Stimulated activated memory B cell treated with anti-CD40 and anti-IgM and Interleukin-4, amounts not matched to agents 10 μg/mL and 1 μg/mL and 100 μg/mL, for 72 hours (primary cell): Measurements from ENCODE around the gene ANKRD39.
A peak's percentile ranks its signal among the peaks of the same experiment; 100 is the strongest.

Experiments
- ATAC-seq: fragments of 150-1000 bp; cut with Tn5 transposase; 2 replicates; pipeline ENCODE4 v1.10.0; 2021
- H3K27ac Mint-ChIP-seq: one replicate; pipeline ENCODE4 v1.8.0; 2022; ENCODE audit warnings: mild to moderate bottlenecking, mixed read lengths
- H3K27me3 Mint-ChIP-seq: one replicate; pipeline ENCODE4 v1.8.0; 2022; ENCODE audit warnings: mixed read lengths
- H3K36me3 Mint-ChIP-seq: one replicate; pipeline ENCODE4 v1.8.0; 2022; ENCODE audit warnings: mixed read lengths
- H3K4me1 Mint-ChIP-seq: one replicate; pipeline ENCODE4 v1.8.0; 2022; ENCODE audit warnings: mixed read lengths
- H3K4me3 Mint-ChIP-seq: one replicate; pipeline ENCODE4 v1.8.0; 2022; ENCODE audit warnings: mild to moderate bottlenecking, moderate library complexity, mixed read lengths
- H3K9me3 Mint-ChIP-seq: one replicate; pipeline ENCODE4 v1.8.0; 2022; ENCODE audit warnings: mixed read lengths

Gene ANKRD39

DNA sequence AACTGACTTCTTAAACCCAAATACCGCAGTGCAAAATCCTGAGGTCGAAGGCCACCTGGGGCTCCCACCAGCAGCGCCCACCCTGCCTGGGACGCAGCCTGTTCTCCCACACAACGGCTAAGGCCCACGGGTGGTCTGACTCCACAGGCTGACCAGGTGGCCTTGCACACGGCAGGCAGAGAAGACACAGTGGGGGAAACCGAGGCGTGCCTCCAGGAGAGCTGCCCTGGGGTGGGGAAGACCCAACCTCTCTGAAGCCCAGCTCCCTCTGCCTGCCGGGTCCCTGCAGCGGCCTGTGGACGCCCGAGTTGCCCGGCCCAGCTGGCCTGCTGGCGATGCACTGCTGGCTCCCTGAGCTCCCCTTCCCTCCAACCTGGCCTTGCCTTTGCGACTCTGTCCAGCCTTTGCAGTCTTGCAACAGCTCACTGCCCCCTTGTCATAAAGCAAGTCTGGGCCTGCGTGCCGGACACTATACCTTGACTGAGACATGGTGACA, 21.8 kb upstream of the ANKRD39 start:
- H3K36me3 Mint-ChIP-seq, result no peaks in the 10 kb centered on the region
- no peaks in the 10 kb centered on the region for H3K9me3 Mint-ChIP-seq
- peaks cover 40% of the 10 kb centered on the region for H3K4me1 Mint-ChIP-seq
- no peak for ATAC-seq
- no peak overlapping the region for H3K4me3 Mint-ChIP-seq
- peaks cover 8% of the 10 kb centered on the region for H3K27me3 Mint-ChIP-seq
- no peak overlapping the region for H3K27ac Mint-ChIP-seq

GRCh38 chr2:96878796-96879544, 21.2 kb upstream of the ANKRD39 start:
- no peak for ATAC-seq
- H3K36me3 Mint-ChIP-seq, result no peaks in the 10 kb centered on the region

GRCh38 chr2:96878171-96878570, 20.4 kb upstream of the ANKRD39 start:
- Mint-ChIP-seq H3K27ac (peak overlapping the region; percentile 31), H3K36me3 (no peaks in the 10 kb centered on the region), H3K4me1 (peaks cover 54% of the 10 kb centered on the region), H3K27me3 (peaks cover 8% of the 10 kb centered on the region), H3K9me3 (no peaks in the 10 kb centered on the region), H3K4me3 (no peak overlapping the region)
- ATAC-seq, result no peak

More at GRCh38 chr2:96878796-96879544, 21.2 kb upstream of the ANKRD39 start:
- no peak overlapping the region for H3K27ac Mint-ChIP-seq
- no peak overlapping the region for H3K4me3 Mint-ChIP-seq
- H3K4me1 Mint-ChIP-seq, result peaks cover 46% of the 10 kb centered on the region
- H3K27me3 Mint-ChIP-seq, result peaks cover 8% of the 10 kb centered on the region
- H3K9me3 Mint-ChIP-seq, result no peaks in the 10 kb centered on the region

DNA sequence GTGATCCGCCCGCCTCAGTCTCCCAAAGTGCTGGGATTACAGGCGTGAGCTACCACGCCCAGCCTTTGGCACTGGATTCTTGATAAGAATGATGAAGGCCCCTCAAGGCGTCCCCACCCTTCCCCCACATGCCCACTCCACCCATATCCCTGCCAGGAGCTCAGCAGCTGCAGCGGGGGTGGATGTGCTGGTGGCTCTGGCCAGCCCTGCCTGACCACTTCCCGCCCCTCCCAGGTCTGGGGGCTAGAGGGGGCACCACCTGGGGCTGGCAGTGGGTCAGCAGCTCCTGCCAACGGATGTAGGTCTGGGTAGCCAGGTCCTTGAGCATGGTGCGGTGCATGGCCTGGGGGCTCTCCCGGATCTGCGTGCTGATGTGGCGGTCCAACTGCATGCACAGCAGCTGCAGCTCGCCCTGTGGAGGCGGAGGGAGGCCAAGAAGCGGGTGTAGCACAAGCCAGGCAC, 19.8 kb upstream of the ANKRD39 start:
- no peaks in the 10 kb centered on the region for H3K9me3 Mint-ChIP-seq
- H3K4me1 Mint-ChIP-seq, result peaks cover 59% of the 10 kb centered on the region
- no peak overlapping the region for H3K4me3 Mint-ChIP-seq
- H3K27ac Mint-ChIP-seq, result peak overlapping the region; percentile 31
- no peaks in the 10 kb centered on the region for H3K36me3 Mint-ChIP-seq
- ATAC-seq, result no peak
- H3K27me3 Mint-ChIP-seq, result peaks cover 8% of the 10 kb centered on the region

DNA sequence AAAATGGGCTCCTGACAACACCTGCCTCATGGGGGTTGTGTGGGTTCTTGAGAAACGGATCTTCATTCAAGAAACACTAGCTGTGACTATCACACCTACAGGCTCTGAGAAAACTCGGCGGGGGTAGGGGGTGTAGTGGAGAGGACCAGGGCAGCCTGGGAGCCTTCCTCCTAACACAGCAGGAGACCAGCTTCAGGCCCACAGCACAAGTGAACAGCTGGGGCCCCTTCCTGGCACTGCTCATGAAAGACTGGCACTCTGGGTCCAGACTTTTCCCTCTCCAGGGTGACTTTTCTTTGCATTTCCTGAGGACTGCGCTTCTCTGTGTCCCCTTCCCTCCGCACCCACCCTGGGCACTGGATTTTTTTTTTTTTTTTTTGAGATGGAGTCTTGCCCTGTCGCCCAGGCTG, 19.2 kb upstream of the ANKRD39 start:
- Mint-ChIP-seq H3K9me3 (no peaks in the 10 kb centered on the region), H3K27me3 (peaks cover 8% of the 10 kb centered on the region), H3K4me1 (peaks cover 59% of the 10 kb centered on the region), H3K4me3 (no peak overlapping the region), H3K27ac (peak overlapping the region; percentile 90), H3K36me3 (no peaks in the 10 kb centered on the region)
- no peak for ATAC-seq

DNA sequence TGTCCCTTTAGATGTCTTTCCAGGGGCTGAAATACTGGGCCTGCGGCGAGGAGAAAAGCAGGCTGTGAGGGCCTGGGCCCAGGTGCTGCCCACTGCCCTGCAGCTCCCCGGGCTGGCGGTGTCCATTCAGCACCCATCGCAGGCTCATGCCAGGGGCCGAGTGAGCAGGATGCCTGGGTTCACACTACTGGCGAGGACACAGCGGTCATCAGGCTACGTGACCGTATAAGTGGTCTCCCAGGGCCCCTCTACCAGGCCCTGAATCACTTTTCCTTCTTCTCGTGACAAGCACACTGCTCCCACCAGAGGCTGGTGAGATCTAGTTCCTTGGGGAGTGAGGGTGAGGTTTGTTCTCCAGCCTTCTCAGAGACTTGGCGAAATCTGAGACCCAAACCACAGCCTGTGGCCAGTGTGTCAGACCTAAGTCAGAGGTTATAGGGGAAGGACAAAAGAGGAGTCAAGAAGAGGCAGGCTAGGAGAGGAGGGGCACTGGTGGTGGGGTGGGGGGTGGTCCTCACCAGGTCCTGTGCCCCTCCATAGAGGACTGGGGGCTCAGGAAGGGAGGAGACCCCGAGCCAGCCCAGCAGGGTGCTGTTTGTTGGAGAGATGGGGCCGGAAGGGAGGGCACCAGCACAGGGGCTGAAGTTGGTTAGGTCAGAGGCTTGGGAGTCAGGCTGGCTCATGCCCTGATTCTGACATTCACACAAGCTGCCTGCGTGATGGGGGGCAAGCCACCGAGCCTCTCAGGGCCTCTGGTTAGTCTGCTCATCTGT, 18.6 kb upstream of the ANKRD39 start:
- no peak for ATAC-seq
- H3K9me3 Mint-ChIP-seq, result no peaks in the 10 kb centered on the region
- no peaks in the 10 kb centered on the region for H3K36me3 Mint-ChIP-seq
- H3K4me3 Mint-ChIP-seq, result no peak overlapping the region
- H3K4me1 Mint-ChIP-seq, result peaks cover 57% of the 10 kb centered on the region
- H3K27me3 Mint-ChIP-seq, result peaks cover 8% of the 10 kb centered on the region
- peak overlapping the region; percentile 90 for H3K27ac Mint-ChIP-seq

DNA sequence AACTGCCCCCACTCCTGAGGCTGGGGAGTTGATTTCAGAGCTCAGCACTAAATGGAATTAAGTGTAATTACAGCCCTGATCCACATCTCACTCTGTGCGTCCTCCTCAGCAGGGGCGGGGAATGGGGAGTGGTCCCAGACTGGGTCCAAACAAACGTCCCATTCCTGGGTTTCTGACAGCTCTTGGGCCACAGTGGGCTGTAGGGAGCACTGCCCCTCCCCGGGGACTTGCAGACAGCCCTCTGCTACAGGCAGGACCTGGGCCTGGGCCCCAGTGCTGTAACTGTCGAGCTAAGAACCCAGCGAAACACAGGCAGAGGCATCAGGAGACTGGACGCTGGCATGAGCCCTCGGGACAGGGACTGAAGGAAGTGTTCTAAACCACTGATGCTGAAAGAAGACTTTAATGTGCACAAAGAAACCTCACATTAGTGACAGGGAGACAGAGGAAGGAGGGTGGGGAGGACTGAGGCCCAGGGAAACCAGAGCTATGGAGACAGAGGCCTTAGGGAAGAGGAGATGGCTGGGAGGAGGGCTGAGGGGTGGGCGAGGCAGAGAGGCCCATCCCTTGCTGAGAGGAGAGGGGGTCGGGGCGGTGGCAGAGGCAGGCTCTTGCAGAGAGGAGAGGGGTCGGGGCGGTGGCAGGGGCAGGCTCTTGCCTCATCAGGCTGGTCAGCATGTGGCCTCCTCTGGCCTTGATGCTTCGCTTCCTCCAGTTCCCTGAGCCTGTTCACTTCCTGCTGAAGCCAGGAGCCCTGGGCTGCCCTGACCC, 17.9 kb upstream of the ANKRD39 start:
- H3K9me3 Mint-ChIP-seq, result no peaks in the 10 kb centered on the region
- H3K4me1 Mint-ChIP-seq, result peaks cover 58% of the 10 kb centered on the region
- H3K27ac Mint-ChIP-seq, result peak overlapping the region; percentile 90
- no peaks in the 10 kb centered on the region for H3K36me3 Mint-ChIP-seq
- ATAC-seq, result no peak
- H3K27me3 Mint-ChIP-seq, result peaks cover 13% of the 10 kb centered on the region
- no peak overlapping the region for H3K4me3 Mint-ChIP-seq

DNA sequence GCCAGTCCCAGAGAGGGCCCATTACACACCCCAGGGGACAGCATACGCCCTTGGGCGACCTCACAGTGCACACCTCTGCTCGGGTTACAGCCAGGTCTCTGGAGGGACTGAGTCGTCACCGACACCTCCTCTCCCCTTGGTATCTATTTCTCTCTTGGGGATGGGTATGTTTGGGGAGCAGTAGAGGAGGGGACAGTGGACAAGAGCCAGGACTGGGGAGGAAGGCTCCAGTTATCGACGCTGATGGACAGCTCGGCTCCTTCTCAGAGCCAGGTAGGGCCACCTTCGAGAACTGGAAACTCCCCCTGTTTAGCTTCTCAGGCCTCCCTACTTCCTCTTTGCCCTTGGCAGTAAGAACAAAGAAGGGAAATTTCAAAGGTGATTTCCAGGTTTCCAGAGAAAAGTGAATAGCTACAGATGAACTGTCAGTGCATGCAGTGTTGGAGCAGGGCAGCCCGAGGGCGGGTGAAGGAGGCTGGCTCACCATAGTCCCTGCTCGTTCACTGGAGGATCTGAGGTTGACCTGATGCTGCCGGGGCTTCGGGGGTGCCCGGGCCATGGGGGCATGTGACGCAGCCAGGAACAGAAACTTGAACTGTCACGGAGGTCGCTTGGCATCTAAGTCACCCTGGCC, 16.5 kb upstream of the ANKRD39 start:
- Mint-ChIP-seq H3K9me3 (no peaks in the 10 kb centered on the region), H3K27ac (peak overlapping the region; percentile 90), H3K36me3 (no peaks in the 10 kb centered on the region), H3K4me1 (peaks cover 62% of the 10 kb centered on the region), H3K4me3 (peak overlapping the region; percentile 62), H3K27me3 (peaks cover 16% of the 10 kb centered on the region)
- ATAC-seq, result peak; percentile 92

DNA sequence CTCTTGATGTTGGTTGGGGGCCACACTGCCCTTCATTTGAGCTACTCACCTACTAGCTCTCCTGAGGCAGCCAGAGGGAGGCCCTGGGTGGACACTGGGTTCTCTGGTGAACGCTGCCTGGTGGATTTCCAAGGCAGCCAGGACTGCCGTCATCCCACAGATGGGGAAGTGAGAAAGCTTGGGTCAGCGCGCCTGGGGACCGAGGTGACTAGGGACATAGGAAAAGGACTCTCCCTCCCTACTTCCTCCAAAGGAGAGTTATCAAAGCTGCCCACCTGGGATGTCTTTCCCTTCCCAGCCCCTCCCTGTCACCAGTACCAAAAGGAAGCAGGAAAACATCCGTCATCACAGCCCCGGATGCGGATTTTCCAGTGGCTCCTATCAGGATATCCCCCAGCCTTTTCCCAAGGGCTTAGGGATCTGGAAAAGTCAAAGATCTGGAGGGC, 15.9 kb upstream of the ANKRD39 start:
- Mint-ChIP-seq H3K4me1 (peaks cover 62% of the 10 kb centered on the region), H3K9me3 (no peaks in the 10 kb centered on the region), H3K27me3 (peaks cover 16% of the 10 kb centered on the region), H3K27ac (peak overlapping the region; percentile 90), H3K36me3 (no peaks in the 10 kb centered on the region), H3K4me3 (peak overlapping the region; percentile 28)
- no peak for ATAC-seq

GRCh38 chr2:96872591-96873349, 15.0 kb upstream of the ANKRD39 start:
- Mint-ChIP-seq H3K9me3 (no peaks in the 10 kb centered on the region), H3K4me3 (no peak overlapping the region), H3K4me1 (peaks cover 61% of the 10 kb centered on the region), H3K27ac (peak overlapping the region; percentile 90), H3K36me3 (peaks cover 1% of the 10 kb centered on the region), H3K27me3 (peaks cover 11% of the 10 kb centered on the region)
- ATAC-seq, result no peak

GRCh38 chr2:96870626-96871255, 12.9 kb upstream of the ANKRD39 start:
- Mint-ChIP-seq H3K27ac (peak overlapping the region; percentile 68), H3K27me3 (peaks cover 26% of the 10 kb centered on the region), H3K4me1 (peaks cover 63% of the 10 kb centered on the region), H3K36me3 (peaks cover 17% of the 10 kb centered on the region), H3K4me3 (peak overlapping the region; percentile 80), H3K9me3 (no peaks in the 10 kb centered on the region)
- peak; percentile 28 for ATAC-seq

- ATAC-seq, result peak; percentile 25
- H3K4me3 Mint-ChIP-seq, result peak within 1 kb of the TSS; percentile 80
Measured at GRCh38 chr2:96869822-96870625, 12.2 kb upstream of the ANKRD39 start, which contains the start of gene SEMA4C. TSS of gene SEMA4C (minus strand) at chr2:96870080. CDS start at chr2:96867886, 2,194 bp downstream.

DNA sequence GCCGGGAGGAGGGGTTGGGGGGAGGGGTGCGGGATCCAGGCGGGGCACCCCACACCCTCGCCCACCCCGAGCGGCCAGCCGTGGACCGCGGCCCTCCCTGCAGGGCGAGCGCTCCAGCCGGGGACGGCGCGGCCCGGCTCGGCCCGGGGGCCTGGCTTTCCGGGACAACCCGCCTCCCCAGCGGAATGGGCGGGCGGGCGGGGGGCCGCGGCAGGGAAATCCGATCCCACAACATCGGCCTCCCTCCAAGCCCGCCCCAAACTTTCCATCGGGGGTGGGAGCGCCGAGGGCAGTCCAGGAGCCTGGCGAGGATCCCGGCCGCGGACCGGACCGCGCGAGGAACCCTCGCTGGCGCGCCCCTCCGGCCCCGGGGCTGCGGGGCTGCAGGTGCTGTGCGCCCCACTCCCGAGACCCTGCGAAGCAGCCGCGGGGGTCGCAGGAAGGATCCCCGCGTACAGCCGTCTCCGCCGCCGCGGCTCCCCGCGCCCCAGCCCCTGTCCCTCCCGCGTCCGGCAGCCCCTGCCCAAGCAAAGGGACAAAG, 11.5 kb upstream of the ANKRD39 start:
- Mint-ChIP-seq H3K27me3 (peaks cover 26% of the 10 kb centered on the region), H3K4me1 (peaks cover 49% of the 10 kb centered on the region)
- ATAC-seq, result peak; percentile 2

More at GRCh38 chr2:96869822-96870625, 12.2 kb upstream of the ANKRD39 start, which contains the start of gene SEMA4C:
- Mint-ChIP-seq H3K27me3 (peaks cover 26% of the 10 kb centered on the region), H3K9me3 (no peaks in the 10 kb centered on the region), H3K27ac (peak within 1 kb of the TSS; percentile 68), H3K4me1 (peaks cover 56% of the 10 kb centered on the region), H3K36me3 (peaks cover 22% of the 10 kb centered on the region)

More for the DNA sequence above, 11.5 kb upstream of the ANKRD39 start:
- Mint-ChIP-seq H3K36me3 (peaks cover 28% of the 10 kb centered on the region), H3K4me3 (peak overlapping the region; percentile 80), H3K27ac (no peak overlapping the region), H3K9me3 (no peaks in the 10 kb centered on the region)
